HG03460 (cell line): ENCODE measurements around the gene SMARCA2.
A peak's percentile ranks its signal among the peaks of the same experiment; 100 is the strongest.
"Not testable (repeated sequence)": the region's sequence is repeated elsewhere in the genome, so short reads cannot be mapped to it uniquely, and the experiment has no call there.

Source experiments
- ATAC-seq: cut with Tn5 transposase; IDR thresholded peaks from one replicate; pipeline ENCODE4 v1.9.1; 2021; ENCODE audit not compliant: unreplicated experiment

Gene SMARCA2

DNA sequence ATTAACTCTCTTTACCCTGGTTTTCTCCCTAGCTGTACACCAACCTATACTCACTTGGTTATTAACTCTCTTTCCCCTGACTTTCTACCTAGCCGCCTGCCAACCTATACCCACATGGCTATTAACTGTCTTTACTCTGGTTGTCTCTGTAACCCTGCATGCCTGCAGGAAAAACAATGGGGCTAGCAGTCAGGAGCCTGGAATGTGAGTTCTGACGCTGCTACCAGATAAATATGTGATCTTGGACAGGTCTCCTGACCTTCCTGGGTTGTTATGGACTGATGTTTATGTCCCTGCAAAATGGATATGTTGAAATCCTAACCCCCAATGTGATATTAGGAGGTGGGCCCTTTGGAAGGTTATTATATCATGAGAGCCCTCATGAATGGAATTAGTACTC, 119.2 kb downstream of the SMARCA2 start:
- no peak for ATAC-seq

DNA sequence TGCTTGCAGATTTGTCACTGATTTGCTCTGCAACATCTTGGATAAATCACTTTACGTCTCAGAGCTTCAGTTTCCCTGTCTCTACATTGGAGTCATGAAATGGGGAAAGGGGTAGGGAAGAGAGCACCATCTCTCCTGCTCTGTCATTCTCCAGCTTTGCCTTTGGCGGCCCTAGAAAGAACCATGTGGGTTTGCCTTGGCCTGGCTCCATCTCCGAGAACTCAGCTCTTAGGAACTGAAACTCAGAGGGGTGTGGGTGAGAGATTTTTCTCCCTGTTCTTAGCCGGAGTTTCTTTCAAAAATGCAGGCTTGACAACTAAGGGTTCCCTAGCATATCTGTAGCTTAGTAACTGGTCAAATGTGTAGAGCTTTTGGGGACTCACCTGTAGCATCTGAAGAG, 123.5 kb downstream of the SMARCA2 start:
- ATAC-seq: no peak

DNA sequence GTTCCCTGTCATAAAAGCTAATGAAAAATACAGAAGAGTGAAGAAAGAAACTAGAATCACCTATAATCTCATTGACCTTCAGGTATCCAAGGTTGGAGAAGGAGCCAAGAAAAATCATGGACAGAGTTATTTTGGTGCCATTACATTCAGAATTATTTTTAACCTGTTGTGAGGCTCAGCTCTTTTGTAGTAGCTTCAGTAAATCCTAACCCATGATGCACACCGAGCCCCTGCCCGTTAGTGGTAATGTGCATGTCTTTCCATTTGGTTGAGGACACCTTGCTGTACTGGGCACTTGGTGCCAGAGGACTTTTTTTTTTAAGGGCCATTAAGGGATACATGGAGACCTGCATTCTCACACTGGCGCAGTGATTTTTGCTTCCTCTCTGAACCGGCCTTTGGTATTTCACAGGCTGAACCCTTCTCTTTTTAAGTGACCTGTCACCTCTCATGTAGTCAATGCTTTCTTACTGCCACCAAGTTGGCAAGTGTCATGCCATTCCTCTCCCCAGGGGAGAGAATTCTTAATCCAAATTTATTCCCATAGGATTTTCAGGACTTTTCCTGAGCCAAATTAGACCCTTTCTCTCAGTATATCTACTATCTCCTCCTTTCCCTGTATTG, 125.6 kb downstream of the SMARCA2 start:
- no peak for ATAC-seq

DNA sequence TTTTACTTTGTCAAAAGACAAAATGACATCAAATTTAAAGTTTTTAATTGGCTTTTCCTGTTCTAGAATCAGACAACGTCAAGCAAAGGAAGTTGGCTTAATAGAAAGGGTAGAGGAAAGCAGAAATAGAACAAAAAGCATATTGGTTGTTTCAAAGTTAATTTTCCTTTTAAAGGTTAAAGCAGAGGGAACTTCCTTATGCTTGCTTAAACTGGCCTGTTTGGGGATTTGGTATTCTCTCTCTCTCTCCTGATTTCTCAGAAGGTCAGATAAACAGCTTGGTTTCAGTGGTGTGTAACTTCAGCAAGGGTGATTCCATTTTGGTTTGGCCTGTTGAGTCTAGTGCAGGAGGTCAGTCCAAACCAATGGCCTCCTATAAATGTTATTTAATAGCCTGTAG, 127.1 kb downstream of the SMARCA2 start:
- ATAC-seq: no peak

DNA sequence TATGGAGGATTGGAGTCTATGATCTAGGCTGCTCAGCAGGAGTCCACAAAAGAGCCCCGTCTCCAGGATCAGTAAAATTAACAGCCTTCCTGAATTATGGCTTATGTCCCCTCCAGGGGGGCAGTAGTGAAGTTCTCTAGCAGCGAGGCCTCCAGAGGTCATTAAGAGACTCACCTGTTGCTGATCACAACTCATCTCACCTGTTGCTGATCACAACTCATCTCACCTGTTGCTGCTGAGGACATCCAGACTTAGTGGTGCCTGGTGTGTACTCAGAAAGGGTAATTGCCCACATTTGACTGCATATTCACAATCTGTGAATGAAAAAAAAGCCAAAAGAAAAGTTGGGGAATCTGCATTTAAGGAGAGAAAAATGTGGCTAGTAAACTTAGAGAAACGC, 129.5 kb downstream of the SMARCA2 start:
- no peak for ATAC-seq

DNA sequence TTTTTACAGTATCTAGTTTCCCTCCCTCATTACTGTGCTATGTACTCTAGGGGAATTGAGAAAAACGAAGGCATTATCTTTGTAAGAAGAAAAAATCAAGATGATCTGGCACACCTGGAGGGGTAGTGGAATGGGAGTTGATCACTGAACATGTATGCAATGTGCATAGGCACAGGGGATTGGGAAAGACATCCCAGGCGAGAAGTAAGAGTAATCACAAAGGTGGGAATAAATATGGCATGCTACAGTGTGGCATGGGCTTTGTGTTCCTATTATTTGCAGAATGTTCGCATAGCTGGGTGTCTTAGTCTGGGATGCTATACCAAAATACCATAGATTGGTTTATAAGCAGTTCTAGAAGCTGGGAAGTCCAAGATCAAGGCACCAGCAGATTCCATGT, 130.6 kb downstream of the SMARCA2 start:
- ATAC-seq: no peak

DNA sequence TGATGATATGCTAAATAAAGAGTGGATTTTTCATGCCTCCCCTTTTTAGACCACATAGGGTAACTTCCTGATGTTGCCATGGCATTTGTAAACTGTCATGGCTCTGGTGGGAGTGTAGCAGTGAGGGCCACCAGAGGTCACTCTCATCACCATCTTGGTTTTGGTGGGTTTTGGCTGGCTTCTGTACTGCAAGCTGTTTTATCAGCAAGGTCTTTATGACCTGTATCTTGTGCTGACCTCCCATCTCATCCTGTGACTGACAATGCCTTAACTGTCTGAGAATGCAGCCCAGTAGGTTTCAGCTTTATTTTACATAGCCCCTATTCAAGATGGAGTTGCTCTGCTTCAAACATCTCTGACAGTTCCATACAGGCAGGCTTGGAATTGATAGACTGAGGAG, 131.6 kb downstream of the SMARCA2 start:
- ATAC-seq: not testable (repeated sequence)

DNA sequence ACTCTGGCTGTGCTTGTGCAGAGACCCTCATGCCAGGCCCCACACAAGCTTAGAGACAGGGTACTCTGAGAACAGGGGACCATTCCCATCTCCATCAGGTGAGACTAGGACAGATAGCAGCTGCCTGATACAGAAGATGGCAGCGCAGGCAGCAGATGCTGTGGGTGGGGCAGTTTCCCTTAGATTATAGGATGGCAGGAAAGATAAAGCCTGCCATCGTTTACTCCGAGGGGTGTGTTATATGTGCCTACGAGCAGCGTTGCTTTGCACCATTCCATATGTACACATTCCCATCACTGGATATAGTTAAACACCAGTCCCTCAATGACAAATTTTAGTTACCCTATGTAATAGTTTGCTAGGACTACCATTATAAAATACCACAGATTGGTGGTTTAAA, 135.2 kb downstream of the SMARCA2 start:
- no peak for ATAC-seq

DNA sequence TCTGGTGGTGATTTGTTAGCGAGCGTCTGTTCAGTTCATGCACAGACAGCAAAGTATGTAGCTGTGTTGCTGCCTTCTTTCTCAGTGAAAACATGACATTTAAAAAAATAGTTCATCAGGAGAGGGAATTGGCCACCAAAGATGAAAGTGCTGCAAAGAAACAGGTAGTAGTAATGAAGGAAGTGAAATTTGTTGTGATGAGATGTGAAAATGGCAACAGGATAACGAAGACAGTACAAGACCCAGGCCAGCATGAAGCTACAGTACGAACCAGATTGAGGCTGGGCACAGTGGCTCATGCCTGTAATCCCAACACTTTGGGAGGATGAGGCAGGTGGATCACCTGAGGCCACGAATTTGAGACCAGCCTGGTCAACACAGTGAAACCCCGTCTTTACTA, 136.0 kb downstream of the SMARCA2 start:
- no peak for ATAC-seq

DNA sequence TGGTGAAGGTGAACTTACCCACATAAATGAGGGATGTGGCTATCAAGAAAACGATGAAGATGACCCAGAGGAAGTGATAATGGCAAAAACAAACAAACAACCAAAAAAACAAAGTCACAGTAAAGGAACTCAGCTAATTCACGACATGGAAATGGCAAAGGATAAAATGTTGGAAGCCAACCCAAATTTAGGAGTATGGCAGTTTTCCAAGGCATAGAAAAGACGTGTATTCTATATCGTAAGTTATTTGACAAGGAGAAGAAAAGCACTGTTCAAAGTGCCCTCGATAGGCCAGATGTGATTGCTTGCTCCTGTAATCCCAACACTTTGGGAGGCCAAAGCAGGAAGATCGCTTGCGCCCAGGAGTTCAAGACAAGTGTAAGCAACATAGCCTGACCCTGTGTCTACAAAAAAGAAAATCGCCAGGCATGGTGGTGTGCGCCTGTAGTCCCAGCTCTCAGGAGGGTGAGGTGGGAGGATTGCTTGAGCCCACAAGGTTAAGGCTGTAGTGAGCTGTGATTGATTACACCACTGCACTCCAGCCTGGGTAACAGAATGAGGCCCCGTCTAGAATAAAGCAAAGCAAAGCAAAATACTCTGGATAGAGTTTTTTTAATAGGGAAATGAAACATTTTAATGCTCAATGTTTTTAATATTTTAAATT, 138.0 kb downstream of the SMARCA2 start:
- no peak for ATAC-seq

DNA sequence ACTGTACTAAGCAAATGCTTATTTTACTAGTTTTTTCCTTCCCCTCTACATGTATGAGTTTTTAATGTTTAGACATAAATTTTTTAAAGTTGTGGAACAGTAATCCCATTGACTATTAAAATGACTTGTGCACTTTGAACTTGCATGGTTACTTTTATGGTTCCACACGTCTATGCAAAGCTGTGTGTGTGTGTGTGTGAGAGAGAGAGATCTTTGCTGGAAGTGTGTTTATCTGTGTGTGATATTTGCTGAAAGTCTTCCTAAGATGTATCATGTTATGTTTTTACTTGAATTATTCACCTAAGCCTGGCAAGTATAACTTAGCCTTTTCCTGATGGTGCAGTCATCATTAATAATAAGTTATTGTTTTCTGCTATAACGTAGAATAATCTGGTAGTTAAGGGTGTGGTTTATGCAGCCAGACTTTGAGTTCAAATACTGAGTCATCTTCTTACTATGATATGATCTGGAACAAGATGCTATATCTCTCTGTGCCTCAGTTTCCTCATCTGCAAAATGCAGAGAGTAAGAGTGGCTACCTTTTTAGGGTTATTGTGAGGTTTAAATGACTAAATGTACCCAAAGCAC, 138.6 kb downstream of the SMARCA2 start:
- ATAC-seq: no peak

DNA sequence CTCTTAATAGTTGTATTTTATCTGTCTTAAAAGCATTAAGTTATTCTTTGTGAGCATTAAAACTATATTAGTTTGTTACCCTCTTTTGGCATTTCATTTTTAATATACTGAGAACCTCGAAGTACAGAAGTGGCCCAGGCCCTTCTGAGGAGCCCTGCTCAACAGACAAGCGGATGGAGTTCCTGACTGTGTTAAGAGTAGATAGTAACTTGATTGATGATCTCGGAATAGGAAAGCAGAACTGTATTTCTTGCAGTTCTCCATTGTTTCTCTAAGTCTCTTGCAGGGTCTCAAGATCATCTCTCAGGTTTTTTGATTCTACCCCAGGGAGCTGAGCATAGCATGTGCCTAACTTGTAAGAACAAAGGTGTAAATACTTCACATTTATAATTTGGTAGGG, 139.6 kb downstream of the SMARCA2 start:
- no peak for ATAC-seq

DNA sequence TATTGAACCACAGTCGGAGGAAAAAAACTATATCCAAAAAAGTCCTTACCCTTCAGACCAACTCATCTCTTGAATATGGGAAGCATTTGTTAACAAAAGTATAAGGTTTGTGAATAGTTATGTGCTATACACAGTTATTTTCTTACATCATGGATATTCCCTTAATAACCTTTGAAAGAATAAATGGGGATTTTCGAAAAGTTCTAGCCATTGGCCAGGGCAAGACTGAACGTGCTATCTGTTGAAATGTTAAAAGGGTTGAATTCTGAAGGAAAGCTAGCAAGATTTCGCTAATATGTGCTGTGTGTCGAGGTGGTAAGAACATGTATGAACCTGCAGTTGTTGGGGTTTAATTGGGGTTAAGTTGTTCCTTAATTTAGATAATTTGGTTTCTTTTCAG, 140.8 kb downstream of the SMARCA2 start:
- no peak for ATAC-seq

DNA sequence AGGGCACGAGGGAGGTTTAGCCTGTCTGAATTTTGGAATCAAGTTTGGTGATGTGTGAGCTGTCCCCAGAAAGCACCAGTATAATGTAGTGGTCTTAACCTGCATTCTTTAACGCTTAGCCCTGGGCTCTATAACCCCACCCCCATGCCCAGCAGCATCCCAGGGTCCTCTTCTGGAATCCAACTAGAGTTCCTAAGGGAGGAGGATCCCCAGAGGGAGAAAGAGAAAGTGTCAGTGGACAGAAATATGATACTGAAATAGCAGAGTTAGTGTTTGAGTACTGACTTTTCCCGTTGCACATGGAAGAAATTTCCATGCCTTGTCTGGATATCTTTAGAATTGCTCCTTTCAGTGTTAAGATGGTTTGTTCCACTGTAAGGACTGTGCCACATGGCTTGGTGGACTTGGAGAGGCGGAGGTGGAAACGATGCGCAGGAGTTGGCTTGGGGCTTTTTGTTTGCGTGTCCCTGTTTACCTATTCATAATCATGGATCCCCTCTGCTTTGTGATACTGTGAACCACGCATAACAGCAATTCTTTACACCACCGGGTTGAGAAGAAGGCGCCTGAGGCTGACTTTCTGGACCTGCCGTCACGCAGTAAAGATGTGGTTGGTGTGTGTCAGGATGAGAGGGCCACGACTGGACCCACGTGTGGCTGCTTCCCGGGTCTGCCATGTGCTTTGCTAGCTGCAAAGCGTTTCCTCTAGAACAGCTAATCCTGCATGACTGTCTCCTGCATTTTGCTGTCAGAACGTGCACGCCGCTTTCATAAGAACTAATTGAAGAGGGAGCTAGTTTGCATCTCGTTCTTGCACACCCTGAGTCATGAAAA, 142.3 kb downstream of the SMARCA2 start:
- peak; percentile 32 for ATAC-seq

DNA sequence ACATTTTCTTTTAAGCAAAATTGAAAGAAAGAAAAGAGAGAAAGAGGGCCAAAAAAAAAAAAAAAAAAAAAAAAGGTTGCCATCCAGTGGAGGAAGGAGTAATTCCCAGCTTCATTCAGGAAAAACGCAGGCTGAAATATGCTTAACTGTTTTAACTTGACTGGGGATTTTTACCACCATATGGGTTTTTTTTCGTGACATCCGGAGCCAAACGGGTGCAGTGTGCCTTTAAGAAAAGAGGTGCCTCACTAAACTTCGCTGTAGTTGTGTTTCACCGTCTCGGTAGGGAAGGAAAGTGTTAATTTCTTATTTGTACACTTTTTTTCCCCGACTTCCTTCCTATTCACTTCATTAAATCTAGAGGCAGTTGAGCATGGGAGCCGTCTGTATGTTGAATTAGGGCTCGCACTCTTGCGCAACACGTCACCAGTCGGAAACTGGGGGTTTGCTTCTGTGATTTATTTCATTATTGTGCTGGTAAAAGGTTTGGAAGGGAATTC, 143.0 kb downstream of the SMARCA2 start:
- peak; percentile 53 for ATAC-seq

DNA sequence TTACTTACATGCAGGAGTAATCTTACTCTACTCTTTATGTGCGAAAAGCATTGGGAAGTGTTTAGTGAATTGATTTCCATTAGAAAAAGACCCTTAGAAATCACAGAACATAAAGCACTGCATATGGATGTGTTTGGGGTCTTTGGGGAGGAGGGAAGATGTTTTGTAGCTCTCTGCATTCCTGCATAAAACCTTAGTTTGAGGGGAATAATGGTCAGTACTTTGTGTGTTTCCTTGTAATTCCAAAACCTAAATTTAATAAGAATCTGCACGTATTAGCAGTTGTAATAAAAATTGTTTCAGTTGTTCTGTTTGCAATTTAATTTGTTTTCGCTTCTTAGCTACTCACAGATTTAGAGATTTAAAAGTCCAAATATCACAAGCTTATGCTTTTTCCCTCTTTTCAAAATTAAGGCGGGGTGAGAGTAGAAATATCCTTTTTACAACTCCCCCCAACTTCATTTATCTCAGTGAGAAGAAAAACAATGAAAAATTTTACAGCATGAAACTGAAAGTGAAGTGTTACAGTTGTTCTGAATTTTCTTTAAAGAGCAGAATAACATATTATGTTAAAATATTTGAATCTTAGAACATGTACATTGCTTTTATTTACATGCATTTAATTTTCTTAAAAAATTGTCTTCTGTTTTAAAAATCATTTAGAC, 143.8 kb downstream of the SMARCA2 start:
- ATAC-seq: no peak

DNA sequence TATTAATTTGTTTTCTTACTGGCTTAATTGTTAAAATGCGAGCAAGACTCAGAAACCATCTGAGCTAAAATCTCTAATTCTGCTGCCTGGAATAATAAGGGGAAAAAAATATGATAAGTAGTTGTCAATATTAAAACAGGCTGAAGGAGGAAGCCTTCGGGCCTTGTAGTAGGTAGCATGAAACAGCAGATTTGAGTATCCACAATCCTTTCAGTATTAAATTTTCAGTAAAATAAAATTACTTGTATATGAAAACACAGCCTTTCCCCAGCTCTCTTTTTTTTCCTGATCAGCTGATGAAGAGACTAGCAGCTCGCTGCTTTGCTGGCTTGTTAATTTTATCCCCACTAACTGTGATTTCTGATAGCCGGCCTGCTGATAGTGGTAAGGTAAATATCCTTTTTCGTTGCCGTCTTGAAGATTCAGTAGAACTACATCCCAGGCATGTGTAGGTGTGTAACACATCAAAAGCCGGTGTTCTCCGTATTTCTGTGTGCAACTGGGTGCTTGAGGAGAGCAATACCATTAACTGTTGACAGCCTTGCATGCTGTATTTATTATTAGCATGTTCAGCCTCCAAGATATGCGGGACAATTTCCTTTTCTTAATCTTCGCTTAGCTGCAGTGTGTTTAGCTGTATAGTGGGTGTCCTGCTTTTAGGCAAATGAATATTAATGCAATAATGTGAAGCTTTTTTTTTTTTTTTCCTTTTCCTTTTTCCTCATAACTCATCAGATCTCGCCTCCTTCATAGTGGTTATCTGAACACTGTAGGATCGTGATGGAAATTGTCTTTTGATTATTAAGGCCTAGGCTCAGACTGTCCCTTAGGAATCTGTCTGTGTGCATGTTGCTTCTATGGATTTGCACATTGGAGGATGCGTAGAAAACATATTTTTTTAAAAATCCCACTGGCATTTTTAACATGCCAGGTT, 144.6 kb downstream of the SMARCA2 start:
- ATAC-seq: no peak

DNA sequence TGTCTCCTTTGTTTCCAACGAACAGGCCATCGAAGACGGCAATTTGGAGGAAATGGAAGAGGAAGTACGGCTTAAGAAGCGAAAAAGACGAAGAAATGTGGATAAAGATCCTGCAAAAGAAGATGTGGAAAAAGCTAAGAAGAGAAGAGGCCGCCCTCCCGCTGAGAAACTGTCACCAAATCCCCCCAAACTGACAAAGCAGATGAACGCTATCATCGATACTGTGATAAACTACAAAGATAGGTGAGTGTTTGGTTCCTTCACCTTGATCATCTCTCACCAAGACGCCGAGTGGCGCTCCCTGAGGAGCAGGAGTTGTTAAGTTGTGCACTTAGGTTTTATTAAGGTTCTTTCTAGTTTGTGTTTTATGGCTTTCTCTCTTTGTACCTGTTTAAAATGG, 146.5 kb downstream of the SMARCA2 start:
- no peak for ATAC-seq

DNA sequence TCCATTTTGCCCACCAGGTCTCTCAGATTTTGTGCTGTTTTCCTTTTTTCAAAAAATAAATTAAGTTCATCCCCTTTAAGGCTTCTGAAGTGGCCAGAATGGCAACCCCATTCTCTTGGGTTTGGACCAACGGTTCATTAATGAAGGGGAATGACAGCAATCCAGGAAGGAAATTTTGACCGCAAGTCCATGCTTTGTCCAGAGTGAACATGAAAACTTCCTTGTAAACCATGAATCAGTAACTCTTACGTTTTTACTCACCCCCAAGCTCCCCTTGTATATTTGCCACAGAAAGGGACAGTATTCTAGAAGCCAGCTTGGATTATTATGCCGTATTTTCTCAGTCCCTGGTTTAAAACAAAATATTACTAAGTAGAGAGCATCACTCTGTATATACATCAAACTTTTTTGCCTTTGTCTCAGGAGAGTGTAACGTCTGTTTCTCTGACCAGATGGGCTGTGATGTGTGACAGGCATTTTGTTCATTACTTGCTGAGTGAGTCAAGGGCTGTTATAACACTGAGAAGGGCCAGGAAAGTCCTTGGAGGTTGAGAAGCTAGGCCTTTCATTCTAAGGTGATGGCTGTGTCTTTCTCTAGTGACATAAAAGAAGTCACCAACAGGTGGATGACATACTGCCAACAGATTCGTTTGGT, 148.2 kb downstream of the SMARCA2 start:
- no peak for ATAC-seq
